HG03571 (cell line): ENCODE measurements around the gene AKAP6.
"Not testable (repeated sequence)": the region's sequence is repeated elsewhere in the genome, so short reads cannot be mapped to it uniquely, and the experiment has no call there.

Experiments
- ATAC-seq: cut with Tn5 transposase; IDR thresholded peaks from one replicate; pipeline ENCODE4 v1.9.1; 2021; ENCODE audit not compliant: unreplicated experiment

The AKAP6 gene

DNA sequence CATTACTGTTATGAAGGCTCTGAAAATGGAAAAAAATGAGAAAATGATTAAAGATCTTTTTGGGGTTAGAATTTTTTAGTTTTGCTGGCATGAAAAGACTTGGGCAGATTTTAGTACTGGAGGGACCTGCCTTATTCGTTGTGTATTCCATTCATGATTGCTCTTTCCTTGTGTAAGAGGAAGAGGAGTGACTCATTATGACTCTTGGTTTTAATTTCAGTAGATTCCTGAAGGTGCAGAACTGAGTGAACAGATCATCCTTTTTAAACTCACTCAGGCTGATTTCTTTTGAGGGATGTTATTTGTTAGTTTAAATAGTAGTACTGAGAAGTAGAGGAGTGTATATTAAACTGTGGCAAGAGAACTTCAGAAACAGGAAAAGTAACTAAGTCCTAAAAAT lies 41.6 kb downstream of the AKAP6 start:
- ATAC-seq: no peak

GRCh38 chr14:32372154-32372553 lies 43.1 kb downstream of the AKAP6 start:
- no peak for ATAC-seq

- not testable (repeated sequence) for ATAC-seq
Measured at GRCh38 chr14:32373174-32373573, 44.1 kb downstream of the AKAP6 start.

DNA sequence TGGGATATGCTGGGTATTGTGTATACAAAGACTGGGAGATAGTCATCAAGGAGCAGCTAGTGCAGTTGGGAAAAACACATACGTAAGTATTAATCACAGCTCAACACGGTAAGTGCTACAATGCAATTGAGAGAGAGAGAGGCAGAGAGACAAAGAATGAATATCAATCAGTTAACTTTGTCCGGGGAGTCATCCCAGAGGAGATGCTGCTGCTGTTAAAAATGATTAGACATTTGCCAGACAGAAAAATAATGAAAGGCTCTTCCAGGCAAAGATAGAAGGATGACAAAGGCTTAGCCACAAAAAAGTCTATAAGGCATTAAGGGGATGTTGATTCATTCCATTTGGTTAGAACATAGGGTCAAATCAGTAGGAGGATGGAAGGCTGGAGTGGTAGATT lies 45.1 kb downstream of the AKAP6 start:
- ATAC-seq: no peak

GRCh38 chr14:32375663-32376062 lies 46.6 kb downstream of the AKAP6 start:
- no peak for ATAC-seq

DNA sequence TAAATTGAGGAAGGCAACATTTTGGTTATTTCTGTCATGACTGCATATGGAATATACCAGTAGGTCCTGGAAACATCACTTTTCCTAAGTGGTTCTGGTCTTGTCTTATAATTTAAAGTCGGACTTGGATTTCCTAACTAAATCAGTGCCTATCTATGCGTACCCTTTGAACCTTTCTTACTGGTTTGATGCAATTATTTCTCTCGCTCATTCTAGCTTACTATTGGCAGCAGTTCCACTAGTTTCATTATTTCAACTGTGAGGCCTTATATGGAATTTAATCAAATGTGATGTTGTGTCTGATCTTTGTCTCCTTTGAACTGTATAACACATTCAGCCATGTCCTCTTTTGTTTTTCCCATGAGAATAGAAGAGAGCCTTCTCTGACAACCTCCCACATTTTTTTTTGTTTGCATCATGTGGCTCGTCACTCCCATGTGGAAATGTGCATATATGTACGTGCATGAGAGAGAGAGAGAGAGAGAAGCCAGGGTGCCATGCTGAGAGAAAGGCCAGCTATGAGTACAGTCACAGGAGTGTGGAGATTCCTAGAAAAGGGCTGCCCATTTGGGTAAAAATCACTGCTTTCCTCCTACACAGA lies 48.0 kb downstream of the AKAP6 start:
- no peak for ATAC-seq

GRCh38 chr14:32378284-32378683 lies 49.2 kb downstream of the AKAP6 start:
- no peak for ATAC-seq

DNA sequence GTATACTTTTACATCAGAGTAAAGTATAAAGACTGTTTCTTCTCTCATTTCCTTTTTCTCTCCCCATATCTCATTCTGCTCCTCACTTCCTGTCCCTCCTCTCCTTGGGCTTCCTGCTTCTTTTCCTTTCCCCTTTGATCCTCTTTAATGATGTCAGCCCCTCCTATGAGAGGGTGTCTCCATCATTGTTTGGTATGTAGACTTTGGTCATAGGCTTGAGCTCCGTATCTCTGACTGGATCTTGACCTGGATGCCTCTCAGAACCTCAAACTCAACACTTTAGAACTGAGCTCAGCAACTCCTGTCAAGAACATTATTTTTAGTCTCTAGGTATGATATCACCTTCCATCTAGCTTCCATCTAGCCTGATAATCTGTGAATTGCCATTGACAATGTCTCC lies 50.3 kb downstream of the AKAP6 start:
- ATAC-seq: no peak

DNA sequence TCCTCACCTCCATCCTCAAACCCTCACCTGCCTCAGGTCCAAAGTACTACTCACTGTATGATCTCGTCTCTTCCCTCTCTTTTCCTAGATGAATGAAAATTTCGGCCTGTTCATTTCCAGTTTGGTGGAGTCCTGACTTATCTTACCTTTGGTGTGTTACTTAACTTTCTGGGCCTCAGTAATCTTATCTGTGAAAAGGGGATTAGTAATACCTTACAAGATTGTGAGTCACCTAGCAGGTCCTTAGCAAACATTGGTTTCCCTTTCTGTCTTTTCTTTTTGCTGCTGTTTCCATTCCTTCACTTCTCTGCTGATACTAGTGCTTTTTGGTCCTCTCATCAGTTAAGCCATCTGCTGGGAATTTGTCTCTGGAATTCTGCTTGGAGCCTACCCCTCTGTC lies 52.8 kb downstream of the AKAP6 start:
- ATAC-seq: no peak

- no peak for ATAC-seq
Measured at GRCh38 chr14:32382704-32383103, 53.6 kb downstream of the AKAP6 start.

- no peak for ATAC-seq
Measured at GRCh38 chr14:32383364-32384009, 54.4 kb downstream of the AKAP6 start.

DNA sequence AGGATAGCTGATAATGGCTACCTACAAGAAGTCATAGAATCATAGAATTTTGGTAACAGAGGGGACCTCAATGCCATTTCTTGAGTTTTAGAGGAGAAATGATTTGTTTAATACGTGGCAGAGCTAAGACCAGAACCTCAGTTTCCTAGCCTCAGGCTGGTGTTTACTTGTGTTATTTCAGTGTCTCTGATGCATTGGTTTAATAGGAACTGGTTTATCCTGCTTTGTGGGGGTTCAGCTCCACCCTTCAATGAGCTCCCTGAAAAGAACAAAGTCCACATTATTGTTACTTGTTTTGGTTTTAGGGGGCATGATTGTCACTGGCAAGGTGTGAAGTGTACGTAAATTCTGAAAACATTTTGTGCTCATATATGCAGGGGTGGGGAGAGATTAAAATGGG lies 55.4 kb downstream of the AKAP6 start:
- no peak for ATAC-seq

- not testable (repeated sequence) for ATAC-seq
Measured at GRCh38 chr14:32387295-32387694, 58.2 kb downstream of the AKAP6 start.

- no peak for ATAC-seq
Measured at GRCh38 chr14:32393119-32393518, 64.0 kb downstream of the AKAP6 start.

GRCh38 chr14:32394038-32394437 lies 64.9 kb downstream of the AKAP6 start:
- no peak for ATAC-seq

GRCh38 chr14:32396885-32397284 lies 67.8 kb downstream of the AKAP6 start:
- no peak for ATAC-seq

GRCh38 chr14:32397861-32398640 lies 69.0 kb downstream of the AKAP6 start:
- ATAC-seq: no peak

GRCh38 chr14:32399920-32400319 lies 70.8 kb downstream of the AKAP6 start:
- ATAC-seq: no peak

- ATAC-seq: no peak
Measured at GRCh38 chr14:32400480-32400879, 71.4 kb downstream of the AKAP6 start.

- ATAC-seq: no peak
Measured at GRCh38 chr14:32403021-32403420, 73.9 kb downstream of the AKAP6 start.

DNA sequence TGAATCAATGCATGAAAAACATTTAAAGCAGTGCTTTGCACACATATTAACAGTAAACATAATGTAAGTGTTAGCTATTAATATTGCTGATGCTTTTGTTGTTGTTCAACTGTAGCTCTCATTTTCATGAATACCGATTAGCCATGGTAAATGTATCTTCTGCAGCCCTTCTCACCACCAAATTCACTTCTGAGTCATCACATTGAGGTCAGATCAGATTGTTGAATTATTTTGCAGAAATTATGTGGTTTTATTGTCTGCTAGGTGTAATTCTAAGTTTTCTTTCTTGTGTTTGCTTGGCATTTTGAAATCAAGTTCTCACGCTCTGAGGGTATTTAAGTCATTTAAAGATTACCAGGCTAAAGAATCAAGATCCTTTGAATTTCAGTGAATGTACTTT lies 74.6 kb downstream of the AKAP6 start:
- no peak for ATAC-seq
